ENCODE measurements around the gene LIME1.

DNA sequence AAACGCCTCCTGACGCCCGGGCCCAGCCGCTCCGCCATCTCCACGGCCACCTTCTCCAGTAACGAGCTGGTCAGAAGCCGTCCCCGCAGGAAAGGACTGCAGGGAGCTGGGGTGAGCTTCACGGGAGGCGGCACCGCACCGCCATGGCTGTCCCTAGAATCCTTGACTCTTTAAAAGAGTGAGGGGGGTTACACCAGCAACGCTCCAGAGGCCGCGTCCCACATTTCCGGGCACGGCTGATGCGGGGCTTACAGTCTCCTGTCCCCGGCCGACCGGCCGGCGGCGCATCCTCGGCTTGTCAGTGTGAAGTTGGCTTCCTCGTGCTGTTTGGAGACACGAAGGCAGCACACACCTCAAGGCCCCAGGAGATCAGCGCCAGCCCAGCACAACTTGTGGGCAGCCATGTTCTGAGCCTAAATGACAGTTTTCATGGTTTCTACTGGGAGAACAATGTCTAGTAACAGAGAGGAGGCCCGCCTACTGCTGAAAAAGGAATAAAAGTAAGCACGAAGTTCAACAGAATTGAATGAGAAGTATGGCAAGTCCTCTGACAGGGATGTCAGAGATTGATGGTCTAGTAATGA, 33.5 kb downstream of the LIME1 start:
- TF ChIP-seq, protein P1, sequence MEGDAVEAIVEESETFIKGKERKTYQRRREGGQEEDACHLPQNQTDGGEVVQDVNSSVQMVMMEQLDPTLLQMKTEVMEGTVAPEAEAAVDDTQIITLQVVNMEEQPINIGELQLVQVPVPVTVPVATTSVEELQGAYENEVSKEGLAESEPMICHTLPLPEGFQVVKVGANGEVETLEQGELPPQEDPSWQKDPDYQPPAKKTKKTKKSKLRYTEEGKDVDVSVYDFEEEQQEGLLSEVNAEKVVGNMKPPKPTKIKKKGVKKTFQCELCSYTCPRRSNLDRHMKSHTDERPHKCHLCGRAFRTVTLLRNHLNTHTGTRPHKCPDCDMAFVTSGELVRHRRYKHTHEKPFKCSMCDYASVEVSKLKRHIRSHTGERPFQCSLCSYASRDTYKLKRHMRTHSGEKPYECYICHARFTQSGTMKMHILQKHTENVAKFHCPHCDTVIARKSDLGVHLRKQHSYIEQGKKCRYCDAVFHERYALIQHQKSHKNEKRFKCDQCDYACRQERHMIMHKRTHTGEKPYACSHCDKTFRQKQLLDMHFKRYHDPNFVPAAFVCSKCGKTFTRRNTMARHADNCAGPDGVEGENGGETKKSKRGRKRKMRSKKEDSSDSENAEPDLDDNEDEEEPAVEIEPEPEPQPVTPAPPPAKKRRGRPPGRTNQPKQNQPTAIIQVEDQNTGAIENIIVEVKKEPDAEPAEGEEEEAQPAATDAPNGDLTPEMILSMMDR (IDR thresholded peaks at IDR 0.05), result no peak
- no peak for TF ChIP-seq POLR2A (IDR thresholded peaks at IDR 0.05)

Measured in vagina (tissue), 2 donors.